MCF 10A (cell line): ENCODE results near the gene UVSSA. TPM values are rescaled to one million over a fixed set of nuclear protein-coding genes. Genes with fewer than 3 reads are reported as not detected.

Experiments
- BruUV-seq: library from RNA; stranded (reverse); fragments of 400-500 nt; replicated peaks from 2 replicates; lab custom pipeline; 2021; lab: Mats Ljungman, UMichigan
- CTCF ChIA-PET: fragments of 300-600 bp; sonication (Branson Sonifier 250); formaldehyde crosslinking; extraction: SDS; loops from one replicate; lab custom pipeline; 2021; ENCODE audit warnings: antibody characterized with exemption, inconsistent platforms; lab: Yijun Ruan, JAX
- POLR2A ChIA-PET: fragments of 300-600, 350-650 bp; sonication (Branson Sonifier 250); formaldehyde crosslinking; extraction: SDS; loops from one replicate; lab custom pipeline; 2020; ENCODE audit warnings: antibody characterized with exemption, inconsistent platforms; lab: Yijun Ruan, JAX
- DNase-seq: peaks from one replicate; pipeline ENCODE4 v3.0.0-alpha.2; 2018; ENCODE audit not compliant: unreplicated experiment
- H3K27ac Mint-ChIP-seq: one replicate; pipeline ENCODE4 v1.8.0; 2022; ENCODE audit warnings: mild to moderate bottlenecking, low read depth, mixed read lengths; ENCODE audit not compliant: unreplicated experiment
- H3K27me3 Mint-ChIP-seq: one replicate; pipeline ENCODE4 v1.8.0; 2022; ENCODE audit warnings: mixed read lengths; ENCODE audit not compliant: insufficient read depth, unreplicated experiment
- H3K36me3 Mint-ChIP-seq: one replicate; pipeline ENCODE4 v1.8.0; 2022; ENCODE audit warnings: mild to moderate bottlenecking, moderate library complexity, mixed read lengths; ENCODE audit not compliant: insufficient read depth, unreplicated experiment
- H3K4me1 Mint-ChIP-seq: one replicate; pipeline ENCODE4 v1.8.0; 2022; ENCODE audit warnings: mixed read lengths; ENCODE audit not compliant: insufficient read depth, unreplicated experiment
- H3K4me3 Mint-ChIP-seq: one replicate; pipeline ENCODE4 v1.8.0; 2022; ENCODE audit warnings: mild to moderate bottlenecking, moderate library complexity, mixed read lengths; ENCODE audit not compliant: unreplicated experiment
- H3K9me3 Mint-ChIP-seq: one replicate; pipeline ENCODE4 v1.8.0; 2022; ENCODE audit warnings: mixed read lengths; ENCODE audit not compliant: unreplicated experiment
- CTCF ChIP-seq: fragments of 200-600 bp; IDR thresholded peaks from one replicate; pipeline ENCODE4 v1.8.0; 2022; ENCODE audit warnings: antibody characterized with exemption, mild to moderate bottlenecking; ENCODE audit not compliant: unreplicated experiment
- intact Hi-C: fragments of 100-400 bp; cut with micrococcal nuclease; formaldehyde crosslinking; loops from 2 replicates; pipeline ENCODE4 v1.14.1; 2022
- total RNA-seq: library from RNA; stranded (reverse); gene quantifications from 2 replicates; pipeline ENCODE4 v1.2.3, GENCODE V29; 2022

Gene UVSSA
- total RNA-seq, 1 experiment from 2014 or later, result 43.6 TPM

- ChIA-PET POLR2A (interaction anchor here (0.6 to 0.7 kb wide), 2 partner anchors 145 to 291 kb away, joined by 3 to 4 read pairs; no protein-coding TSS in a partner anchor), CTCF (interaction anchor here (0.6 to 2.2 kb wide), 11 partner anchors 8 to 375 kb away, joined by 3 to 15 read pairs (median 4); no protein-coding TSS in a partner anchor)
- intact Hi-C loops, result no loop called here
- Mint-ChIP-seq H3K27me3 (no peaks in the 10 kb centered on the region), H3K4me1 (peaks cover 5% of the 10 kb centered on the region), H3K27ac (no peak overlapping the region), H3K4me3 (no peak overlapping the region), H3K36me3 (peaks cover 31% of the 10 kb centered on the region), H3K9me3 (no peaks in the 10 kb centered on the region)
- TF ChIP-seq CTCF, result no peak
- DNase-seq, result no peak
- no TSS peak for BruUV-seq
Observed at GRCh38 chr4:1355378-1355777, 8.4 kb downstream of the UVSSA start.

- Mint-ChIP-seq H3K27me3 (no peaks in the 10 kb centered on the region), H3K27ac (no peak overlapping the region), H3K9me3 (no peaks in the 10 kb centered on the region), H3K4me1 (peaks cover 5% of the 10 kb centered on the region), H3K4me3 (no peak overlapping the region), H3K36me3 (peaks cover 34% of the 10 kb centered on the region)
- ChIA-PET CTCF (interaction anchor here (0.6 to 2.2 kb wide), 15 partner anchors 9 to 772 kb away, joined by 3 to 15 read pairs (median 3); no protein-coding TSS in a partner anchor), POLR2A (interaction anchor here (0.6 to 0.7 kb wide), 2 partner anchors 146 to 290 kb away, joined by 3 to 4 read pairs; no protein-coding TSS in a partner anchor)
- DNase-seq, result peak; percentile 37
- intact Hi-C loops, result loop anchor here (1.0 kb wide), 1 partner anchor 273 kb away; no protein-coding TSS in a partner anchor
- TF ChIP-seq CTCF, result peak; percentile 68
- no TSS peak for BruUV-seq
Observed at GRCh38 chr4:1356181-1356998, 9.4 kb downstream of the UVSSA start.

- H3K9me3 Mint-ChIP-seq, result no peaks in the 10 kb centered on the region
- H3K27me3 Mint-ChIP-seq, result no peaks in the 10 kb centered on the region
- POLR2A ChIA-PET, result interaction anchor here (1.6 kb wide), 1 partner anchor 10 kb away, joined by 4 read pairs; no protein-coding TSS in a partner anchor
- DNase-seq, result no peak
- H3K27ac Mint-ChIP-seq, result no peak overlapping the region
- H3K36me3 Mint-ChIP-seq, result peaks cover 25% of the 10 kb centered on the region
- no peaks in the 10 kb centered on the region for H3K4me1 Mint-ChIP-seq
- CTCF ChIA-PET, result interaction anchor here (1.2 to 1.6 kb wide), 2 partner anchors 180 to 272 kb away, joined by 3 read pairs; no protein-coding TSS in a partner anchor
- no peak overlapping the region for H3K4me3 Mint-ChIP-seq
- intact Hi-C loops, result no loop called here
- no peak for TF ChIP-seq CTCF
- BruUV-seq, result no TSS peak
Observed at GRCh38 chr4:1357356-1358248, 10.6 kb downstream of the UVSSA start.
